ENCODE results near the gene GUK1.
"Not testable (repeated sequence)": the region's sequence is repeated elsewhere in the genome, so short reads cannot be mapped to it uniquely, and the experiment has no call there.

GRCh38 chr1:228111315-228111714 is 28.8 kb upstream of the GUK1 start:
- not testable (repeated sequence) for TF ChIP-seq POLR2A, POLR2AphosphoS5 (IDR thresholded peaks at IDR 0.05; ENCODE audit: low read depth, low read length)
